HG02885 (cell line): ENCODE results near the gene ARAP1.
A peak's percentile ranks its signal among the peaks of the same experiment; 100 is the strongest.

ENCODE experiments used
- ATAC-seq: cut with Tn5 transposase; IDR thresholded peaks from one replicate; pipeline ENCODE4 v1.9.1; 2021; ENCODE audit warnings: mild to moderate bottlenecking; ENCODE audit not compliant: unreplicated experiment, poor library complexity

Gene ARAP1

DNA sequence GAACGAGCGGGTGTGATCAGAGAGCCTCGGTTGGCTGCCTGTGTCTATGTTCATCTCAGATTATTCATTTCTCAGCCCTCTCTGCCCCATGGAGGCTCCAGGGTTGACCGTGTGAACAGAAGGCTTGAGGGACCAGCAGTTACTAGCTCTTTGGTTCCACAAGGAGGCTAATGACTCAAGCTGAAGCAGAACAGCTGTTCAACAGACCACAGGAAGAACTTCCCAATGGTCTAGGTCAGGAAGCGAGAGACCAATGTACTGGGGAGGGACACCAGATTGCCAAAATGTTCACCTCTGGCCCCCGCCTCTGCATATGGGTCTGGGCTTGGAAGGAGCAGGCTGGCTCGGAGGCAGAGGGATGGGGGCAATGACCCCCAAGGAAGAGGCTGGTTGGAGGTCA is 63.3 kb downstream of the ARAP1 start:
- ATAC-seq = no peak

DNA sequence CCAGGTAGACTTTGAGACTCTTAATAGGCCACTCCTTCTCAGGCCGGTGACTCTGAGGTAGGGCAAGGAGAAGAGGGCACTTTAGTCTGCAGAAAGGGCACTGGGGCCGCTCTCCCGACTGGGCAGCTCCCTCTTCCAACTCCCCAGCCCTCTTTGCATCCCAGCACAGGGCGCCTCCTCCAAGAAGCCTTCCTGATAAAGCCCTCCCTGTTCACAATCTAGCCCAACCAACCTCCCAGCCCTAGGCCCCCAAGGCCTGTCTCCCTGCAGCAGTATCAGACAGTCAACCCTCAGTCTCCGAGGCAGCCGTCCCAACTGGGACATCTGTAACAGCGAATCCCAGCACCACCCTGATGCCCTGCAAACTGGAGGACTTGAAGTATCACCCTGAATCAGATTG is 63.7 kb downstream of the ARAP1 start:
- no peak for ATAC-seq

DNA sequence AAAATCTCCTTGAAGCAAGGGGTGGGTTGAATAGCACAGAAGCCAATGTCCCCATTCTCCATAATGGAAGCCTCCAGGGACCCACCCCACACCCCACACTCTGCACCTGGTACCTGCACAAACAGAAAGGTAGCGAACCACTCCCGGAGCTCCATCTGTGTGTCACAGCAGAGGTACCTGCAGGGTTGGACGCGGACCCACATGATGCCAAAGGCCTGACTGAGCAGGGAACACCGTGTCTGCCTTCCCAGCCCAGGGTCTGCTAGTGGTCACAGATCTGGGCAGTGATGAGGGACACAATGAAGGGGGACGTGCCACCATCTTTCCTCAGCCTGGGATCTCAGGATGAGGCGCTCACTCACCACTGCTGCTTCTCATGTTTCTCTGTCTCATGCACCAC is 64.9 kb downstream of the ARAP1 start:
- ATAC-seq = no peak

DNA sequence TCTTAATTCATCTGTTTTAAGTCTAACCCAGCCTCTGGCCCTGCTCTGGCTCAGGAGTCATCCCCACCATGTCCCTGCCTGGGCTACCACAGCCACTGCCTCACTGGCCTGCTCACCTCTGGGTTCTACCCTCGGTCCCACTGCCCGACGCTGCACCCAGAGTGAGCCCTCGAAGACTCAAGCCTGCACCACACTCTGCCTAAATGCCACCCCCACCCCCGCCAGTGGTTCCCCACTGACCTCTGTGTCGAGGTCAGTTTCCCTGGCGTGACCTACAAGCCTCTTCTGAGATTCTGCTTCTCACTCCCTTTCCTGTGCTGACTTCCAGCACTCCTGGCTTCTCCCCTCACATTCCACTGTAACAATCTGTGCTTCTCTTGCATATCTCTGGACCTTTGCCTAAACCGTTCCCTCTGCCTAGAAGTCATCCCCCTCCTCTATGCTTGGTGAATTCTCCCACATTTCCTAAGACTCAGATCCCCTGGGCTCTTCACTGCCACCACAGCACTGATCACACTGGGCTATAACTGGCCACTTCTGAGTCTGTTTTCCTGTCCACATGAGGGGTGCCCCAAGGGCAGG is 65.5 kb downstream of the ARAP1 start:
- no peak for ATAC-seq

DNA sequence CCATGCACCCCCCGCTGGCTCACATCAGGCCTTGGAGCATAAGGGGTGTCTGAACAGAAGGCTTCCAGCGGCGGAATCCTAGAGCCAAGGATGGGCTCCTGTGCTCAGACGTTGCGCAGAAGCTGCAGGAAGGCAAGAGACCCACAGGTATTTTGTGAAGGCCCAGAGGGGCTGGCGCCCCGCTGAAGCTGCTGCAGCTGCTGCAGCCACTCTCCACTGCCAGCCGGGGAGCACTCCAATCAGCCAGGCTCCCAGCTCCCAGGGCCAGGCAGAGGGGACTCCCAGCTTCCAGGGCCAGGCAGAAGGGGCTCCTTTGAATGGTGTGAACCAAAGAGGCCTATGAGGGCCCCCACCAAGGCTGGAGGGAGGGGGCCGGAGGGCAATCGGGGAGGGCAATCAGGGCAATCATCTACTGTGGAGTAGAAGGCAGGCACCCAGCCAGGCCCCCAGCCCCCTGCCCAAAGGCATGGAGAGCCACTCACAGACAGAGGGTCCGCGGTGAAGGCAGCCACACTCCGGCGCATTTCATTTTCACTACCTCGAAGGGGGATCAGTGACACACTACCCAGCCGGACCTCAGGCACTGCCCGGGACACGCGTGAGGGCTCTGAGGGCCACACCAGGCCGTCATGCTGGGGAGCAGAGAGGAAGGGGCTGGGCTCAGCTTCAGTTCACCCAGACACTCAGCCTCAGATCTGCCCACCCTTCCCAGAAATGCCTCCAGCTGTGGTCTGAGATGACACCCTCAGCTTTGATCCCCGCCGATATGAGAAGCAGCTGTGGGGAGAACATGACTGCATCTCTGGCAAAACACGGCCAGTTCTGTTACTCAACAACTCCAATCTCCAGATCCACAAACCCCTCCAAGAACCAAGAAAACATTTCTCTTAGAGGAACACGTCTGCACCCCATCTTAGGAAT is 66.4 kb downstream of the ARAP1 start:
- no peak for ATAC-seq

DNA sequence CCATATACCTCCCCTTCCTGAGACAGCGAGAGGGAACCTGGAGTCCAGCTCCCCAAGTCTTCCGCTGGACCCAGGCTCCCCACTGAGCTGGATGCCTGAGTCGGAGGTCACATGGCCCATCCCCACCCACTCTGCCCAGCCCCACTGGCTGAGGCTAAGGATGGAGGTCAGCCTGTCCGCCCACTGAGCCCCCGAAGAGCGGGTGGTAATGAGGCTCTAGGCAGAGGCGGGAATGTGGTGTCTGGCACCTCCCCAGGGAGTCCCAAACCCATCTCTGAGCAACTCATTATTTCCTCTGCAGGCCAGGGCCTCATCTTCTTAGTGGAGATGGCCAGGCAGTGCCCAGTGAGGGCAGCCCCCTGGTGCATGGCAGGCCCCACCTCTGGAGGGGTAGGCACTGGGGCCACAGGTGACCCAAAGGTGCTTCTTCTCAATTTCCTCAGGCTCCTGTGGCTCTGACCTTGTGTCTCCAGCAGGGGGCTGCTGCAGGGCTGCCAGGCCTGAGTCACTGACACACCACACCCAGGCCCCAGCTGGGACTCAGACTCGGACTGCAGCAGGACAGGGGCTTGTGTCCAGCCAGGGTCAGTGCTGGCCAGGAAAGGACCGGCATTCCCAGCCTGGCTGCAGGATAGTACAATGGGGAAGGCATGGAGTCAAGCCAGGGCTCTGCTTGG is 67.8 kb downstream of the ARAP1 start:
- ATAC-seq = peak; percentile 55

DNA sequence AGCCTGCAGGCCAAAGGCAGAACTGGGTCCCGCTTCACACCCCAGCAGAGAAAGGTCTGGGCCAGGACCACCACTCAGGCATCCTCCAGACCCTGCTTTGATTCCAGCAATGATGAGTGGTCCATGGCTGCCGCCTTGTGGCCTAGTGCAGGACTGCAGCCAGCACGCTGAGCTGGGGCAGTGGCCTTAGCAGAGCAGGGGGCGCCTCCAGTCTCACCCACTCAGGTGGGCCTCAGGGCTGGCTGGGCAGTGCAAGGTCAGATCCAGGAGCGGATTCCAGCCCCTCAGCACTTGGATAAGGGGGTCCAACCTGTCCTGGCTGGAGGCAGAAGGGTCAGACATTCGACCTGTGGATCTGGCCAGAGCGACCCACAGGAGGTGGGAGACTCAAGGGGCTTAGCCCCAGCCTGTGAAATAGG is 68.4 kb downstream of the ARAP1 start:
- peak; percentile 59 for ATAC-seq

DNA sequence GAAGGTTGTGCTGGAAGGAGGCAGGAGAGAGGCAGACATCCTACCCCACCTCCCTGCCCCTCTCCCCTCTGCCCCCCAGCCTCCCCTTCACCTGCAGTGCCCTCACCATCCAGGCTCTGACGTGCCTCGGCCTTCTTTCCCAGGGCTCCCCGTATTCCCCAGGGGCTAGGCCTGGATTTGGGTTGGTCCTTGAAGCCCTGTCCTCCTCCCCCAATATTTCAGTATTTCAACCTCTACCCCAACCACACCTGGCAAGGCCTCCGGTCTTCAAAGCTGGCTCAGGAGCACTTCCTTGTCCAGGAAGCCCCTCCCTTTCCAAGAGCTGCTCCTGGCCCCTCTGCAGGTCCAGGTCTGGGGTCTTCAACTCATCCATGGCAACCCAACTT is 69.4 kb downstream of the ARAP1 start:
- no peak for ATAC-seq

DNA sequence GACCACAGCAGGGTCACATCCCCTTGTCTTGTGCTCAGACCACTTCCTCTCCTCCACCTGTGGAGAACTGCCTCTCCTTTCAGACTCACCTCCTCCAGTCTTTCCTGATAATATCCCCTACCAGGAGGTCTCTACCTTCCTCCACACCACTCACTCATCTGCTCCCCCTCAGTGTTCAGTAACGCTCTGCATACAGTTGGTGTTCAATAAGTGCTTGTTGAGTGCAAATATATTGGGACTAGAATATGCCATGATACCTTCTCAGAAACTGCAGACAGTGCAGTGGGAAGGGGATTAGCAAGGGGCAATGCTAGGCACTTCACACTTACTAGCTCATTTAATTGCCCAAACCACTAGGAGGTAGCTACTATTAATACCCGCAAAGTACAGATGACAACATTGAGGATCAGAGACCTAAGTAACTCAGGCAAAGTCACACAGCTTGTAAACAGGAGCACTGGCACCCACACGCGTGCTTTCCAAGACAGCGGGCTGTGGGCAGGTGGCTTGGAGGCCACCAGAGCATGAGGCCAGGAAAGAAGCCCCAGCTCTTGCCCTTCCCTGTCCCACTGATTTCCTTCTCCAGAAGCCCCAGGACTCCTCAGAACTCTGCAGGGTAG is 69.9 kb downstream of the ARAP1 start:
- no peak for ATAC-seq

DNA sequence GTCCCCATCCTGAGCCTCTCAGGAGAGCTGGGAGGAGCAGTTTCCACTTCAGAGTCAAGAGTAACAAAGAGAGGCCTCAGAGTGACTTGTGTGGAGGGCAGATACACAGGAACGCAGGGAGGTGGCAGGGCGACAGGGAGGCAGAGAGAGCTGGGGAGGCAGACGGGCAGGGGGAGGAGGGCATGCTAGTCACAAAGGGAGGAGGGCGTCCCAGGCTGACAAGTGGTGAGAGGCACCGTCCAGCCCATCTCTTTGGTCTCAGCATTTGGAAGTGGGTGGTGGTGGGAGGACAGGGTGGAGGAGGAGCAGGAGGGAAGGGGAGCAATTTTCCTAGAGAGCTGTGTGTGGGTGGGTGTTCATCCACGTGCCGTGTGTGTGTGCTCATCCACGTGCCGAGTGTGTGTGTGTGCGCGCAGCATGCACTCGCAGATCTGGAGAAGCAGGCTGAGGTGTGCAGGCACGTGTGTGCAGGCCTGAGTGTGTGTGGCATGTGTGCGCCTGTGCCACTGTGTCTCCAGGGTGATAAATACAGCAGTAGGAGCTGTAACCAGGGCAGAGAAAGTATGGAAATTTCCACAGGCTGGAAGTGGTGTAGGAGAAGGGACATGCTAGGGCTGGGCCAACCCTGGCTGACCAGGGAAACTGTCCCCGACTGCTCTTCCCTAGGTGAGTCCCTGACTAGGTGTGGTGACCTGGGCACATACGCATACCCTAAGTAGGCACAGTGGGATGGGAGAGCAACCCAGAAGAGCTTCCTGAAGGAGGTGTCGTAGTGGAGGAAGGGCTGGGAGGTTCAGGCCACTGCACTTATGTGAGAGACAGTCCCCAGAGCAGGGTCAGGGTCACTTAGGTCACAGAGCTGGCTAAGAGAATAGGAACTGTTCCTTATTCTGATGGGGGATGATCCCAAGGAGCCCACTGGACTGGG is 70.7 kb downstream of the ARAP1 start:
- no peak for ATAC-seq

DNA sequence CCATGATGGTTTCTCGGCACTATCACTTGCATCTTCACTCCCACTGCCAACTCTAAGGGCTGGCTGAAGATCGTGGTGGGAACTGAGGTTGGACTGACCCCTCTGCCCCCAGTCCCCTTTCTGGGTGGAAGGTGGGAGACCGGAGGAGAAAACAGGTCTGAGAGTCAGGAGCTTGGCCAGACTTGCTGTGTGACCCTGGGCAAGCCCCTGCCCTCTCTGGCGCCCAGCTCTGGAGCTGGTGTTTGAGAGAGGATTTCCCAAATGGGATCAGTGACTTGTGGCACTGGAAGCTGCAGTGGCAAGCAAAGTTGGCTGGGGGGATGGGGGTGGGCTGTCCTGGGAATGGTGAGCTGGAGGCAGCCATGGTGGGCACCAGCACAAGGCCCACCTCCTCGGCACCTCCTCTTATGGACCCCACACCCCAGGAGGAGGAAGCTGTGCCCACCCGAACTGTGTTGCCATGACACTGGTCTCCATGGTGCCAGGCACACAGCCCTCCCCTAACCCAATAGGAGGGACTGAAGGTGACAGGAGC is 71.5 kb downstream of the ARAP1 start:
- ATAC-seq = no peak

DNA sequence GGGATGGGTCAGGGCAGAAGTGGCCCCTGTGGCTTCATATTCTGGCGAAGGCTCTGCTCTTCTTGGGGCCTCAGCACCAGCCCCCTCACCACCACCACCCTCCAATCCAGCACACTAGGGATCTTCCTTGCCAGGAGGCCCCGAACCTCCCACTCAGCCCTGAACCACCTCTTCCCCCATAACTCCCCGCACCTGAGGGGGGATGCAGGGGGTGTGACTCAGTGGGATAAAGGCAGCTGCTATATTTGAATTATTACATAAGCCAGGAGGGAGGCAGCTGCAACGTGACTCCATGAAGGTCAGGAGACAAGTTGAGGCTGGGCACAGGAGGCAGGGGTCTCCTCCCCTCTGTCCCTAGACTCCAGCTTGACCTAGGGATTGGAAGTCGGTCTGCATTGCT is 72.3 kb downstream of the ARAP1 start:
- ATAC-seq = no peak

DNA sequence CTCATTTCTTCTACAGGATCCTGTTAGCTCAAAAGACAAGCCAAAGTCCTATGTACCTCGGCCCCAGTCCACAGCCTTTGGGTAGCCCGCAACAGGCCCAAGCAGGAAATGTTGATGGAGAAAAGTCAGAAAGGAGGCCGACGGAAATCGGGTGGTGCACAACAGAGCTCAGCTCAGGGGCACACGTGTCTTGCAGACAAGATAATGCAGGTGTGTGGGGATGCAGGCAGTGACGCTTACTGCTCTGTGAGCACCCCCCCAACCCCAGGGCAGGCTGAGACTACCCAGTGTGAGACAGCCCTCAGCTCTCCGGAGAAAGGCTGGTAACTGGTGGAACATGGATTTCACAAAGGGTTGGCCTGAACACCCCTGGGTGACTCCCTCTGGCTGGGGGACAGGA is 73.7 kb downstream of the ARAP1 start:
- no peak for ATAC-seq

DNA sequence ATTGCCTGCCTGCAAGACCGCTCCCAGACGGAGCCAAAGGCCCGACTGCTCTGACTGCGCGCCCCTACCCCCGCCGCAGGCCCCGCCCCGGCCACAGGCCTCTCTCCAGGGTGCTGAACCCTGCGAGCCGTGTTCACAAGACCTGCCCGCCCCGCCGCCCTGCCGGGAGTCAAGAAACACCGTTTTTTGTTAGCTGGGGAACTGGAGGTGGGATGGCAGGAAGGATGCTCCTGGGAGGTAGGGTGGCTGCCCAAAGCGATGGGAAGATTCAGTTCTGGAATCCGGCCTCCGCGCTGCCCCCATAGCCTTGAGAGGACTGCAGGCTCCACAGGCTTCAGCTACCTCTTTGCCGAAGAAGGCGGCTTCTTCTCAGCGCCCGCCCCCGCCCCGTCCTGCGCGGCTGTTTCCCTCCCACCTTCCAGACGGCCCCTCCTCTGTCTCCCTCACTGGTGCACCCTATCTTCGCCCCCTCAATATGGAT is 75.3 kb downstream of the ARAP1 start:
- ATAC-seq = no peak

DNA sequence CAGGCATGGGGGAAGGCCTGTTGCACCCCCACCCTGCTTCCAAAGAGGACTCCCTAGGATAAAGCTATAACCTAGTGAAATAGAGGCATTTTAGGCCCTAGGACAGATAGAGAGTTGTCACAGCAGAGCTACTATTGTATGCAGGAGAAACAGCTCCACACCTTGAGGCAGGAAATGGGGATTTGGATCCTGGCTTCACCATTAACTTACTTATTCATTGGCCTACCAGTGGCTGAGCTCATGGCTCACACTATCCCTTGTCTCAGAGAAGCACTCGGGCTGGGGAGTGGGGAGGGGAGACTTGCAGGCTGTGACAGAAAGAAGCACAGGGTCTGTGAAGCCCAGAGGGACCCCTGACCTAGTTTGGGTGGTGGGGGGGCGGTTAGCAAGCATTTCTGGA is 77.0 kb downstream of the ARAP1 start:
- no peak for ATAC-seq

DNA sequence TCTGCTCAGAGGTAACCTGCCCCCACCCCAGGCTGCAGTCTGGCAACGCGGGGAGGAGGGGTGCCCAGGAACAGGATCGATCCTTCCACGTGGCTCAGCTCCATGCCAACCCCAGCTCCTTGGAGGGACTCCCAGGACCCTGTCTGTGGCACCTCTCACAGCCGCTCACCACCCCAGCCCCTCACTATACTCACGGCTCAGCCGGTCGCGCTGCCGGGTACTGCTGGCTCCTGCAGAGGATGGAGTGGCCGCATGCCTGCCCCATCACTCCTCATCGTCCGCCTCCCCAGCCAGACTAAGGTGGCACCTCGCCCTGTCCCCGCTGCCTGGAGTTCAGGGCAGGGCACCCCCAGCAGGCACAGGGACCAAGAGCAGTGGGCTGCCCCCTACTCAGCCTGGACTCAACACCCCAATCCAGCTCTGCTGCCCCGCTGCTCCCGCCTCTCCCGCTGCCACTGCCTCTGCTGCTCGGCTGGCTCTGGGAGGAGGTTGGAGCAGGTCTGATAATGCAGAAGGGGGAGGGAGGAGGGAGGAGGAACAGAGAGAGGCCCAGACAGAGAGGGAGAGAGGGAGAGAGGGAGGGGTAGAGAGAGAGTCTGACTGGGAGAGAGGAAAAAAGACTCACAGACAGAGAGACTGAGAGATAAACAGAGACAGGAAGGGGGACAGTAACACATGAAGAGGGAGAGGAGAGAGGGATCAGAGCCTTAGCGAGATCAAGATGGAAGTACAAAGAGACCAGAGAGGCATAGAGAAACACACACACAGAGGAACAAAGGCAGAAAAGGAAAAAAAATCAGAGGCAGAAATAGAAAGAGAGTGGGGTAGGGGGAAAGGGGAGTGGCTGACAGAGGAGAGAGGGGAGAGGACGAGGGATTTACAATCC is 78.0 kb downstream of the ARAP1 start, which contains the start of gene PDE2A:
PDE2A (minus strand) TSS at position 480 of the 886 bp plus-strand sequence; CDS start at position 265, 215 bp downstream.
- no peak for ATAC-seq

DNA sequence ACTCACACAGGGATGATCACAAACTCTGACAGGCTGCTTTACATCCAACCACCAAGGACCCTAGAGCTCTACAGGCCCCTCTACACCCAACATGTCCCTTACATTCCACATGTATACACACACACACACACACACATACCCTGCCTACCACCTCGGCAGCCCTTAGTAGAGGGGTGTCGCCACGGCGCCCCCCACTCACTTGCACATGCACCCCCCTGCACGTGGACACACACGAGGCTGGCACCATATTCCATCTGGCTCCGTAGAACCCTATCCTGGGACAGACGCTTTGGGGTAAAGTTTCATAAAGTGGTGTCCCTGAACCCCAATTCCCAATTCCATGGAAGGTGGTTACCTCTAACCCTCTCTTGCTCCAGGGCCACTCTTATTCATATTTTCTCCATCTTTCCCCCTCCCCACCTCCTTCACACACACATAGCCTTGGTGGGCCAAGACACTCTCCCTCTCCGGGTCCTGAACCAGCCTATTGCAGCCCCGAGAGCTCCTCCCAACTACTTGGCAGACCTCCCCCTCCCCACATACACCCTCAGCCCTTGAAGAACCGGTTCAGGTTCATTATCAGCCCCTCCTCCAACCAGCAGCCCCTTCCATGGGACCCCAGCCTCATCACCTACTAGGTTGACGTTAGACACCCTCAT is 78.8 kb downstream of the ARAP1 start:
- ATAC-seq = no peak
